Colonic mucosa (tissue), 4 donors: ENCODE results near the gene SUGP1. TPM values are rescaled to one million over a fixed set of nuclear protein-coding genes. Genes with fewer than 3 reads are reported as not detected.

Experiments used
- DNase-seq: peaks from one replicate; pipeline ENCODE4 v3.0.0-alpha.2; 2020
- H3K27ac ChIP-seq: fragments of 200-600 bp; one replicate; pipeline ENCODE4 v1.8.0; 2021
- H3K27me3 ChIP-seq: fragments of 200-600 bp; one replicate; pipeline ENCODE4 v1.8.0; 2021
- H3K36me3 ChIP-seq: fragments of 200-600 bp; one replicate; pipeline ENCODE4 v1.8.0; 2021
- H3K4me1 ChIP-seq: fragments of 200-600 bp; one replicate; pipeline ENCODE4 v1.8.0; 2021; ENCODE audit warnings: mild to moderate bottlenecking
- H3K4me3 ChIP-seq: fragments of 200-600 bp; one replicate; pipeline ENCODE4 v1.8.0; 2021
- H3K9ac ChIP-seq, 2 donors: one replicate each; pipeline ENCODE4 v1.7.0; 2013; ENCODE audit warnings: control low read depth in 2 of 2, low read depth in 2 of 2, low read length in 2 of 2
- H3K9me3 ChIP-seq: fragments of 200-600 bp; one replicate; pipeline ENCODE4 v1.8.0; 2021
- intact Hi-C: fragments of 100-400 bp; cut with DNase I; formaldehyde crosslinking; loops from one replicate; pipeline ENCODE4 v1.14.1; 2022
- total RNA-seq, 2 donors: library from RNA; stranded (reverse); fragmentation: NEBNext Ultra II Directional in 1 of 2; extraction: Animal tissue kit (Norgen Biotek cat#: 25700) in 1 of 2; gene quantifications; one replicate each; pipeline ENCODE4 v1.2.1, GENCODE V29; 2021
- TF ChIP-seq, protein P1 (sequence below): fragments of 200-600 bp; IDR thresholded peaks from one replicate; pipeline ENCODE4 v1.8.0; 2022; ENCODE audit warnings: antibody characterized with exemption, mild to moderate bottlenecking
- donor health status: healthy.
- donor health status: DM: no; HTN: no; CAD: no.
- donor health status: DM: no; HTN: no; CAD: no.

The SUGP1 gene
- total RNA-seq, 2 donors from 2014 or later: 33.2 to 54.7 TPM

DNA sequence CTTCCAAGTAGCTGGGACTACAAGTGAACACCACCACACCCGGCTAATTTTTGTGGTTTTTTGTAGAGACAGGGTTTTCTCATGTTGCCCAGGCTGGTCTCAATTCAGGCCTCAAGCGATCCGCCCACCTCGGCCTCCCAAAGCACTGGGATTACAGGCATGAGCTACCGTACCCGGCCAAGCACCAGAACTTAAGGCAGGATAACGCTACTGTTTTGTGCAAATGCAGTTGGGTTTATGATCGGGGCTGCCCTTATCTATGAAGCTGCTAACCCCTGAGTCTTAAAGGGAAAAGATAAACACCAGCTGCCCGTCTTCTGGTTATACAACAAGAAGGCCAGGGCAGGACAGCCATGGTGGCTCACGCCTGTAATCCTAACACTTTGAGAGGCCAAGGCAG, 34.6 kb downstream of the SUGP1 start:
- TF ChIP-seq, protein P1, sequence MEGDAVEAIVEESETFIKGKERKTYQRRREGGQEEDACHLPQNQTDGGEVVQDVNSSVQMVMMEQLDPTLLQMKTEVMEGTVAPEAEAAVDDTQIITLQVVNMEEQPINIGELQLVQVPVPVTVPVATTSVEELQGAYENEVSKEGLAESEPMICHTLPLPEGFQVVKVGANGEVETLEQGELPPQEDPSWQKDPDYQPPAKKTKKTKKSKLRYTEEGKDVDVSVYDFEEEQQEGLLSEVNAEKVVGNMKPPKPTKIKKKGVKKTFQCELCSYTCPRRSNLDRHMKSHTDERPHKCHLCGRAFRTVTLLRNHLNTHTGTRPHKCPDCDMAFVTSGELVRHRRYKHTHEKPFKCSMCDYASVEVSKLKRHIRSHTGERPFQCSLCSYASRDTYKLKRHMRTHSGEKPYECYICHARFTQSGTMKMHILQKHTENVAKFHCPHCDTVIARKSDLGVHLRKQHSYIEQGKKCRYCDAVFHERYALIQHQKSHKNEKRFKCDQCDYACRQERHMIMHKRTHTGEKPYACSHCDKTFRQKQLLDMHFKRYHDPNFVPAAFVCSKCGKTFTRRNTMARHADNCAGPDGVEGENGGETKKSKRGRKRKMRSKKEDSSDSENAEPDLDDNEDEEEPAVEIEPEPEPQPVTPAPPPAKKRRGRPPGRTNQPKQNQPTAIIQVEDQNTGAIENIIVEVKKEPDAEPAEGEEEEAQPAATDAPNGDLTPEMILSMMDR: no peak
- no peaks in the 10 kb centered on the region for H3K36me3 ChIP-seq
- intact Hi-C loops: no loop called here
- no peaks in the 10 kb centered on the region for H3K9me3 ChIP-seq
- no peaks in the 10 kb centered on the region for H3K4me1 ChIP-seq
- H3K9ac ChIP-seq: no peak overlapping the region
- no peaks in the 10 kb centered on the region for H3K27me3 ChIP-seq
- H3K27ac ChIP-seq: no peak overlapping the region
- no peak for DNase-seq
- H3K4me3 ChIP-seq: no peak overlapping the region

DNA sequence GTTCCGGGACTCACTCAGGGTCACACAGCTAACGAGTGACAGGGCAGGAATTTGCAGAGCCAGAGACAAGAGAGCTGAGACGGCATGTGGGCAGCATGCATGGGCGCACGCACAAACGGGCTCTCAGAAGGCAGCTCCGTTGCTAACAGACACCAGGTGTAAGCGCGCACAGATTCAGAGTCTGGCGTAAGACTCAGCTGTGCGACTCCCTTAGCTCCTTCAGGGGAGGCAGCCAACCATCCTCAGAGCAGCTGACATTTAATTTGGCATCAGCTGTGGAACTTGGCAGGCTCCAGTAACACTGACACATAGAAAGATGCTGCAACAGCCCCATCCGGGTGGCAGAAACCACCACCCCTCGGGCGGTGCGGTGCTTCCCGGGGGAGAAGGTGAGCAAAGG, 39.7 kb downstream of the SUGP1 start:
- Histone ChIP-seq H3K9me3 (no peaks in the 10 kb centered on the region), H3K27ac (no peak overlapping the region), H3K36me3 (peaks cover 8% of the 10 kb centered on the region), H3K4me3 (no peak overlapping the region), H3K4me1 (no peaks in the 10 kb centered on the region), H3K9ac (no peak overlapping the region), H3K27me3 (no peaks in the 10 kb centered on the region)
- TF ChIP-seq, protein P1: no peak
- no peak for DNase-seq
- intact Hi-C loops: no loop called here

DNA sequence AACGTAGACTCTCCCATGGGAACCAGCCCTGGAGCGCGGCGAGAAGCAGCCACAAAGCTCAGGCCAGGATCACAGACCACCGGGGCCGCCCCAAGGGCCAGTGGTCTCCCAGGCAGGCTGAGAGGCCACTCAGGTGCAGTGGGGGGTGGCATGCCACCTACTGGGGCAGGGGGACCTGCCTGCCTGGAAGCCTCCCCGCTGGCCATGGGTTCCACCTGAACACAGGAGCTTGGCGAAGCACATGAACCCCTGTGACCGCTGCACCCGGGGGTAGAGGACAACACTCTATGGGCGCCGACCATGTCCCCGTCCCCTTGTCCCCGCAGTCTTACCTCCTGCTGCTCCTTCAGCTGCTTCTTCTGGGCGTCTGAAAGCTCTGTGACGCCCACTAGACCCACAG, 40.5 kb downstream of the SUGP1 start:
- no peaks in the 10 kb centered on the region for H3K27me3 ChIP-seq
- DNase-seq: no peak
- H3K27ac ChIP-seq: no peak overlapping the region
- no peaks in the 10 kb centered on the region for H3K9me3 ChIP-seq
- H3K36me3 ChIP-seq: peaks cover 8% of the 10 kb centered on the region
- H3K4me1 ChIP-seq: no peaks in the 10 kb centered on the region
- TF ChIP-seq, protein P1: no peak
- intact Hi-C loops: no loop called here
- H3K9ac ChIP-seq: no peak overlapping the region
- no peak overlapping the region for H3K4me3 ChIP-seq

GRCh38 chr19:19279062-19279612, 41.2 kb downstream of the SUGP1 start:
- Histone ChIP-seq H3K27ac (no peak overlapping the region), H3K4me1 (no peaks in the 10 kb centered on the region), H3K9me3 (no peaks in the 10 kb centered on the region), H3K36me3 (peaks cover 8% of the 10 kb centered on the region), H3K9ac (no peak overlapping the region), H3K4me3 (no peak overlapping the region), H3K27me3 (no peaks in the 10 kb centered on the region)
- DNase-seq: no peak
- intact Hi-C loops: no loop called here
- TF ChIP-seq, protein P1: no peak

DNA sequence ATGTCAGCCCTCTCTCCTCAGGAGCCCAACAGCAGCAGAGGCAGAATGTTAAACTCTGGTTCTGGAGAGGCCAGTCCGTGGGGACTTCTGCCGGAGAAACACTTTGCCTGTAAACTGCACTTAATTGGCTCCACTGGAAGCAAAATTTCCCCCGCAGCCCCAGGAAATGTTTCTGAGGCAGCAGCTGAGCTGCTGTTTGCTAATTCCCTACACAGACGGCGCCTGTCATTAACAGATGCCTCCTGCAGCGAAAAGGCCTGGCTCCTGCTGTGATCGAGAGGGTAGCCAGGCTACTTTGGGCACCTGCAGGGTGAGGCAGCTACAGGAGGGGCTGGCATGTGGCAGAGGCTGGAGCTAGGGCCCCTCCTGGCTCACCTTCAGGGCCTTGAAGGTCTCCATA, 42.0 kb downstream of the SUGP1 start:
- peaks cover 8% of the 10 kb centered on the region for H3K36me3 ChIP-seq
- intact Hi-C loops: no loop called here

More for the DNA sequence above, 42.0 kb downstream of the SUGP1 start:
- Histone ChIP-seq H3K4me3 (no peak overlapping the region), H3K9me3 (no peaks in the 10 kb centered on the region), H3K9ac (no peak overlapping the region), H3K27me3 (no peaks in the 10 kb centered on the region), H3K4me1 (no peaks in the 10 kb centered on the region), H3K27ac (no peak overlapping the region)
- no peak for DNase-seq
- TF ChIP-seq, protein P1: no peak
